Endodermal cell (in vitro differentiated cells): Measurements from ENCODE around the gene DOK6. TPM values are rescaled to one million over a fixed set of nuclear protein-coding genes. Genes with fewer than 3 reads are reported as not detected.

Source experiments
- DNase-seq: peaks from one replicate; pipeline ENCODE4 v3.0.0-alpha.2; 2017
- H3K27ac ChIP-seq: 2 replicates; pipeline ENCODE4 v1.5.1; 2013; ENCODE audit warnings: mild to moderate bottlenecking, low read depth, low read length, moderate library complexity
- H3K27me3 ChIP-seq: 2 replicates; pipeline ENCODE4 v1.6.1; 2013; ENCODE audit warnings: mild to moderate bottlenecking, low read length, moderate library complexity; ENCODE audit not compliant: insufficient read depth, control insufficient read depth, poor library complexity, severe bottlenecking
- H3K36me3 ChIP-seq: 2 replicates; pipeline ENCODE4 v1.7.0; 2013; ENCODE audit warnings: mild to moderate bottlenecking, low read length, moderate library complexity; ENCODE audit not compliant: control insufficient read depth, insufficient read depth
- H3K4me1 ChIP-seq: one replicate; pipeline ENCODE4 v1.7.0; 2013; ENCODE audit warnings: low read length; ENCODE audit not compliant: control insufficient read depth, insufficient read depth
- H3K4me3 ChIP-seq: 2 replicates; pipeline ENCODE4 v1.5.1; 2013; ENCODE audit warnings: mild to moderate bottlenecking, low read length, moderate library complexity
- H3K9ac ChIP-seq: 2 replicates; pipeline ENCODE4 v1.6.1; 2013; ENCODE audit warnings: mild to moderate bottlenecking, low read length, moderate library complexity; ENCODE audit not compliant: poor library complexity, severe bottlenecking; ENCODE audit errors: extremely low read depth
- H3K9me3 ChIP-seq: 2 replicates; pipeline ENCODE4 v1.6.1; 2013; ENCODE audit warnings: mild to moderate bottlenecking, low read length, moderate library complexity; ENCODE audit not compliant: control insufficient read depth
- H3K27ac Mint-ChIP-seq: 2 replicates; pipeline ENCODE4 v1.8.0; 2020; ENCODE audit warnings: mixed read lengths
- H3K27me3 Mint-ChIP-seq: 2 replicates; pipeline ENCODE4 v1.8.0; 2021; ENCODE audit warnings: mild to moderate bottlenecking, mixed read lengths; ENCODE audit not compliant: insufficient read depth
- H3K36me3 Mint-ChIP-seq: 2 replicates; pipeline ENCODE4 v1.8.0; 2020; ENCODE audit warnings: low read depth, mixed read lengths
- H3K4me1 Mint-ChIP-seq: 2 replicates; pipeline ENCODE4 v1.8.0; 2020; ENCODE audit warnings: mixed read lengths
- H3K4me3 Mint-ChIP-seq: 2 replicates; pipeline ENCODE4 v1.8.0; 2020; ENCODE audit warnings: mild to moderate bottlenecking, moderate library complexity, mixed read lengths
- H3K9me3 Mint-ChIP-seq: 2 replicates; pipeline ENCODE4 v1.8.0; 2020; ENCODE audit warnings: mild to moderate bottlenecking, mixed read lengths
- CTCF ChIP-seq: fragments of 200-600 bp; sonication (generic); conservative IDR thresholded peaks from 2 replicates; pipeline ENCODE4 v1.5.0; 2021; ENCODE audit warnings: antibody characterized with exemption, mild to moderate bottlenecking
- WGBS, 2 experiments: methylation state at CpG; one replicate each; pipeline versions ENCODE4 v1.1.5 to v1.1.7; 2013; ENCODE audit warnings: missing lambda C conversion rate in 2 of 2, mixed read lengths in 1 of 2; ENCODE audit not compliant: insufficient coverage in 1 of 2, insufficient read length in 1 of 2; 5-methylcytosine and 5-hydroxymethylcytosine counted together
- total RNA-seq, 2 donors: library from RNA; stranded (reverse); fragmentation: NEBNext Ultra II Directional in 1 of 2; extraction: Animal tissue kit (Norgen Biotek cat#: 25700) in 1 of 2; gene quantifications; 2 replicates in 1 of 2; 3 replicates in 1 of 2; pipeline ENCODE4 v1.2.1, GENCODE V29; 2021

Gene DOK6
- total RNA-seq, 2 donors from 2014 or later: 5.7 to 5.9 TPM

- Histone ChIP-seq H3K27ac (no peak overlapping the region), H3K9me3 (no peaks in the 10 kb centered on the region), H3K27me3 (no peaks in the 10 kb centered on the region), H3K4me3 (no peak overlapping the region), H3K9ac (no peak overlapping the region), H3K4me1 (no peaks in the 10 kb centered on the region), H3K36me3 (no peaks in the 10 kb centered on the region)
- H3K9me3 Mint-ChIP-seq: peaks cover 11% of the 10 kb centered on the region
- WGBS, 2 experiments: 94% methylated on average over 3 of the region's 4 CpGs; no CpG with 5 or more reads in 1 of the 2 experiments
- H3K4me1 Mint-ChIP-seq: no peaks in the 10 kb centered on the region
- no peaks in the 10 kb centered on the region for H3K27me3 Mint-ChIP-seq
- H3K27ac Mint-ChIP-seq: no peak overlapping the region
- DNase-seq: no peak
- no peak overlapping the region for H3K4me3 Mint-ChIP-seq
- H3K36me3 Mint-ChIP-seq: no peaks in the 10 kb centered on the region
- TF ChIP-seq CTCF: no peak
These were observed 195.7 kb downstream of the DOK6 start for GRCh38 chr18:69596345-69596744.

- no peak overlapping the region for H3K27ac ChIP-seq
- Mint-ChIP-seq H3K4me1 (no peaks in the 10 kb centered on the region), H3K9me3 (peaks cover 11% of the 10 kb centered on the region), H3K27me3 (no peaks in the 10 kb centered on the region), H3K27ac (no peak overlapping the region), H3K4me3 (no peak overlapping the region), H3K36me3 (no peaks in the 10 kb centered on the region)
- H3K4me1 ChIP-seq: no peaks in the 10 kb centered on the region
- H3K36me3 ChIP-seq: no peaks in the 10 kb centered on the region
- no peaks in the 10 kb centered on the region for H3K9me3 ChIP-seq
- no peak overlapping the region for H3K9ac ChIP-seq
- 97 to 100% methylated on average over 1 to 5 of the region's 5 CpGs for WGBS, 2 experiments
- no peak for TF ChIP-seq CTCF
- no peak for DNase-seq
- no peaks in the 10 kb centered on the region for H3K27me3 ChIP-seq
- H3K4me3 ChIP-seq: no peak overlapping the region
These were observed 196.9 kb downstream of the DOK6 start for GRCh38 chr18:69597561-69597960.

GRCh38 chr18:69599377-69599776 lies 198.7 kb downstream of the DOK6 start:
- Histone ChIP-seq H3K27ac (no peak overlapping the region), H3K4me1 (no peaks in the 10 kb centered on the region)

More at GRCh38 chr18:69599377-69599776, 198.7 kb downstream of the DOK6 start:
- Mint-ChIP-seq H3K27me3 (no peaks in the 10 kb centered on the region), H3K4me1 (no peaks in the 10 kb centered on the region), H3K27ac (no peak overlapping the region), H3K9me3 (peaks cover 11% of the 10 kb centered on the region), H3K36me3 (no peaks in the 10 kb centered on the region), H3K4me3 (no peak overlapping the region)
- Histone ChIP-seq H3K9me3 (no peaks in the 10 kb centered on the region), H3K27me3 (no peaks in the 10 kb centered on the region), H3K4me3 (no peak overlapping the region), H3K9ac (no peak overlapping the region), H3K36me3 (no peaks in the 10 kb centered on the region)
- DNase-seq: no peak
- WGBS, 2 experiments: 92 to 97% methylated on average over 8 of the region's 8 CpGs
- no peak for TF ChIP-seq CTCF
